C4-2B (cell line): ENCODE data around the gene EREG.
A peak's percentile ranks its signal among the peaks of the same experiment; 100 is the strongest.

Experiments used
- H3K27ac ChIP-seq: fragments of 450-650 bp; 2 replicates; pipeline ENCODE4 v1.5.1; 2017
- CTCF ChIP-seq: fragments of 450-650 bp; conservative IDR thresholded peaks from 2 replicates; pipeline ENCODE4 v1.5.1; 2017; ENCODE audit warnings: mild to moderate bottlenecking
- ZFX ChIP-seq: fragments of 450-650 bp; IDR thresholded peaks from 2 replicates; pipeline ENCODE4 v1.6.1; 2017

EREG gene

GRCh38 chr4:74364652-74365491, at the start of gene EREG:
Gene EREG, plus strand, starts transcription at chr4:74365145. Its CDS starts 164 bp downstream, at chr4:74365309.
- TF ChIP-seq ZFX (no peak), CTCF (no peak)
- H3K27ac ChIP-seq = no peak within 1 kb of the TSS

- H3K27ac ChIP-seq = no peak overlapping the region
- TF ChIP-seq CTCF (no peak), ZFX (no peak)
Measured at GRCh38 chr4:74315376-74315775, 49.6 kb upstream of the EREG start.

- no peak for TF ChIP-seq CTCF
- H3K27ac ChIP-seq = no peak overlapping the region
Measured at GRCh38 chr4:74316397-74316796, 48.5 kb upstream of the EREG start.

- H3K27ac ChIP-seq = no peak overlapping the region
- TF ChIP-seq CTCF = no peak
Measured at GRCh38 chr4:74317616-74318246, 47.2 kb upstream of the EREG start.

GRCh38 chr4:74318276-74318675, 46.7 kb upstream of the EREG start:
- H3K27ac ChIP-seq = no peak overlapping the region
- TF ChIP-seq CTCF (no peak), ZFX (no peak)

GRCh38 chr4:74319470-74319869, 45.5 kb upstream of the EREG start:
- H3K27ac ChIP-seq = no peak overlapping the region
- TF ChIP-seq ZFX (no peak), CTCF (no peak)

GRCh38 chr4:74320559-74321118, 44.3 kb upstream of the EREG start:
- no peak for TF ChIP-seq ZFX
- peak; percentile 64 for TF ChIP-seq CTCF
- no peak overlapping the region for H3K27ac ChIP-seq
